Occipital lobe (tissue), 2 donors: ENCODE measurements around the gene RNF222. TPM values are rescaled to one million over a fixed set of nuclear protein-coding genes. Genes with fewer than 3 reads are reported as not detected.

ENCODE experiments used
- DNase-seq: peaks from one replicate; lab custom pipeline; 2025; lab: John Stamatoyannopoulos, UW
- total RNA-seq: library from RNA; depleted of rRNA; stranded (reverse); fragments of >200 nt; gene quantifications from one replicate; pipeline ENCODE4 v1.2.3, GENCODE V29; 2014

The RNF222 gene
- total RNA-seq, 1 donor from 2014 or later = not detected

- no peak for DNase-seq
These were observed 51.5 kb downstream of the RNF222 start for GRCh38 chr17:8345951-8346665.

GRCh38 chr17:8345052-8345690, 52.5 kb downstream of the RNF222 start:
- no peak for DNase-seq

GRCh38 chr17:8341456-8341855, 56.2 kb downstream of the RNF222 start:
- no peak for DNase-seq

Other genes with a start within 250 kb of the RNF222 start
- 7.8 TPM for gene PER1, start 245.4 kb downstream of the RNF222 start, total RNA-seq
- gene VAMP2, start 234.9 kb downstream of the RNF222 start, total RNA-seq = 27.9 TPM
- gene TMEM107, start 221.4 kb downstream of the RNF222 start, total RNA-seq = 35.9 TPM
- gene BORCS6, start 207.6 kb downstream of the RNF222 start, total RNA-seq = 4.8 TPM
- gene AURKB, start 187.3 kb downstream of the RNF222 start, total RNA-seq = 2.7 TPM
- gene CTC1, start 149.8 kb downstream of the RNF222 start, total RNA-seq = 12.2 TPM
- 20.0 TPM for gene PFAS, start 148.5 kb downstream of the RNF222 start, total RNA-seq
- gene RANGRF, start 109.2 kb downstream of the RNF222 start, total RNA-seq = 3.7 TPM
- 0.31 TPM for gene SLC25A35, start 102.4 kb downstream of the RNF222 start, total RNA-seq
- gene ARHGEF15, start 87.6 kb downstream of the RNF222 start, total RNA-seq = 0.47 TPM
- not detected for gene ODF4, start 58.0 kb downstream of the RNF222 start, total RNA-seq
- 3,834 TPM for gene RPL26, start 14.6 kb downstream of the RNF222 start, total RNA-seq
- 47.7 TPM for gene NDEL1, start 38.1 kb upstream of the RNF222 start, total RNA-seq
- 142 TPM for gene MYH10, start 232.9 kb upstream of the RNF222 start, total RNA-seq